PFSK-1 (cell line): ENCODE measurements around the gene KIF6.

Source experiments
- FOXP2 ChIP-seq: optimal IDR thresholded peaks from 2 replicates; pipeline ENCODE3; 2011; ENCODE audit warnings: borderline replicate concordance, control low read depth, inconsistent platforms; ENCODE audit not compliant: insufficient read depth; ENCODE audit errors: extremely low read length, extremely low read depth
- POLR2AphosphoS5 ChIP-seq: IDR thresholded peaks from 2 replicates; pipeline ENCODE4 v1.6.1; 2012; ENCODE audit warnings: low read depth, mild to moderate bottlenecking, control low read depth, low read length, moderate library complexity
- TF ChIP-seq, protein P1 (sequence below), 2 experiments: IDR thresholded peaks; 2 replicates each; pipeline versions ENCODE4 v1.6.1 to v1.8.0; 2011 to 2012; ENCODE audit warnings: low read depth in 2 of 2, low read length in 2 of 2, control low read depth in 1 of 2, inconsistent platforms in 1 of 2, mild to moderate bottlenecking in 1 of 2, moderate library complexity in 1 of 2; ENCODE audit not compliant: insufficient read depth in 1 of 2

DNA sequence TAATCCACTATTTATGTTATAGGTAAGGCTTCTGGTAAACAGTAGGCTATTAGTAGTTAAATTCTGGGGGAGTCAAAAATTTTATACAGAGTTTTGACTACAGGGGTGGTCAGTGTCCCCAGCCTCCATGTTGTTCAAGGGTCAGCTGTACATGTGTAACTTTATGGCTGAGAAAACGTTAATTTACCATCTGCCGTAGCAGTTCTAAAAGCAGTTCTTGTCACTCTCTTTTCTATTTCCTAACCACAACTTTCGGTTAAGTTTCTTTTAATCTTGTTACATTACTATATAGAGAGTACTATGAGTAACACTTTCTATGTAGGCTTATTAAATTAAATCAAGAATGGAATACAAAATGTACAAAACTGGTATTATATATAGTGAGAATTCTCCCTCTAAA lies 21.6 kb upstream of the KIF6 start:
- TF ChIP-seq POLR2AphosphoS5, result no peak
- no peak for TF ChIP-seq FOXP2
- TF ChIP-seq, protein P1, sequence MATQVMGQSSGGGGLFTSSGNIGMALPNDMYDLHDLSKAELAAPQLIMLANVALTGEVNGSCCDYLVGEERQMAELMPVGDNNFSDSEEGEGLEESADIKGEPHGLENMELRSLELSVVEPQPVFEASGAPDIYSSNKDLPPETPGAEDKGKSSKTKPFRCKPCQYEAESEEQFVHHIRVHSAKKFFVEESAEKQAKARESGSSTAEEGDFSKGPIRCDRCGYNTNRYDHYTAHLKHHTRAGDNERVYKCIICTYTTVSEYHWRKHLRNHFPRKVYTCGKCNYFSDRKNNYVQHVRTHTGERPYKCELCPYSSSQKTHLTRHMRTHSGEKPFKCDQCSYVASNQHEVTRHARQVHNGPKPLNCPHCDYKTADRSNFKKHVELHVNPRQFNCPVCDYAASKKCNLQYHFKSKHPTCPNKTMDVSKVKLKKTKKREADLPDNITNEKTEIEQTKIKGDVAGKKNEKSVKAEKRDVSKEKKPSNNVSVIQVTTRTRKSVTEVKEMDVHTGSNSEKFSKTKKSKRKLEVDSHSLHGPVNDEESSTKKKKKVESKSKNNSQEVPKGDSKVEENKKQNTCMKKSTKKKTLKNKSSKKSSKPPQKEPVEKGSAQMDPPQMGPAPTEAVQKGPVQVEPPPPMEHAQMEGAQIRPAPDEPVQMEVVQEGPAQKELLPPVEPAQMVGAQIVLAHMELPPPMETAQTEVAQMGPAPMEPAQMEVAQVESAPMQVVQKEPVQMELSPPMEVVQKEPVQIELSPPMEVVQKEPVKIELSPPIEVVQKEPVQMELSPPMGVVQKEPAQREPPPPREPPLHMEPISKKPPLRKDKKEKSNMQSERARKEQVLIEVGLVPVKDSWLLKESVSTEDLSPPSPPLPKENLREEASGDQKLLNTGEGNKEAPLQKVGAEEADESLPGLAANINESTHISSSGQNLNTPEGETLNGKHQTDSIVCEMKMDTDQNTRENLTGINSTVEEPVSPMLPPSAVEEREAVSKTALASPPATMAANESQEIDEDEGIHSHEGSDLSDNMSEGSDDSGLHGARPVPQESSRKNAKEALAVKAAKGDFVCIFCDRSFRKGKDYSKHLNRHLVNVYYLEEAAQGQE (IDR thresholded peaks at IDR 0.05; ENCODE audit: insufficient read depth in 1 of 2, low read depth in 2 of 2, low read length in 2 of 2), result no peak
